Measurements from ENCODE around the gene INHBA.

Gene INHBA

DNA sequence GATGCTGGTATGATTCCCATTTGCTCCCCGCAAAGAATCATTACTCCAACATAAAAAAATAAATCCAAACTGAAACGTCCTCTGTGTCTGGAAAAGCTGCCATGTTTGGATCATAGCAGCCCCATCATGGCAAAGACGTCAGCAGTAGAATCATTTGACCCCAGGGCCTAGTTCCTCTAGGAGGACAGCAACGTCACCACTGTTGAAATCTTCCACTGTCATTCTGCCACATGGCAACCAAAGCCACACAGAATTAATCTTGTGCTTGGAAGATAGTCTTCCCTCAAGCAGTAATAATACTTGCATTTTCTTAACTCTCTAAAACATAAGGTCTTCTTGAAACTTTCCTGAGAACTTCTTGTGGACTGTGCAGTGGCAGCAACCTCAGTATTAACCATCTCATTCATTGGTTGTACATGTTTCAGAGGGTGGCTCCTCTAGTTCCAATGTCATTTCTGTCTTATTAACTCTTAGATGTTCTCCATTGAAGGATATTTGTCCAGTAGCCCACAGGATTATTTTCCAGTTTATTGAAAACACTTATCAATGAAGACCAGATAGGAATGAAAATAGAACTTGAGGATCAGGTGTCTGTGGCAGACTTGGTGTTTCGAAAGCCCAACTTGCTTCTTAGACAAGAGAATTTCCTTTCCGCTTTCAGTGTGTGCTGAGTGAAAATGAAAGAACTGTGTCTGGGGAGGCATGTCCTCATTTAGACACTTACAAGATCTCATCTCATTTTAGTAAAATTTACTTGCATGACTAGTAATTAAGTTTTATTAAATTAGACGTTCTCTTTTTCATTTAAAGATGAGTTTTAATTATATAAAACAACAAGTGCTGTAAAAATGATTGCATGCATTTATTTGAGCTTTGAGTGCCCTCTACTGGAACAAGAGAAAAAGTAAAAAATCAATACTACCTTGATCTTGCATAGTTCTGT is 28.9 kb upstream of the INHBA start:
- TF ChIP-seq, protein P1, sequence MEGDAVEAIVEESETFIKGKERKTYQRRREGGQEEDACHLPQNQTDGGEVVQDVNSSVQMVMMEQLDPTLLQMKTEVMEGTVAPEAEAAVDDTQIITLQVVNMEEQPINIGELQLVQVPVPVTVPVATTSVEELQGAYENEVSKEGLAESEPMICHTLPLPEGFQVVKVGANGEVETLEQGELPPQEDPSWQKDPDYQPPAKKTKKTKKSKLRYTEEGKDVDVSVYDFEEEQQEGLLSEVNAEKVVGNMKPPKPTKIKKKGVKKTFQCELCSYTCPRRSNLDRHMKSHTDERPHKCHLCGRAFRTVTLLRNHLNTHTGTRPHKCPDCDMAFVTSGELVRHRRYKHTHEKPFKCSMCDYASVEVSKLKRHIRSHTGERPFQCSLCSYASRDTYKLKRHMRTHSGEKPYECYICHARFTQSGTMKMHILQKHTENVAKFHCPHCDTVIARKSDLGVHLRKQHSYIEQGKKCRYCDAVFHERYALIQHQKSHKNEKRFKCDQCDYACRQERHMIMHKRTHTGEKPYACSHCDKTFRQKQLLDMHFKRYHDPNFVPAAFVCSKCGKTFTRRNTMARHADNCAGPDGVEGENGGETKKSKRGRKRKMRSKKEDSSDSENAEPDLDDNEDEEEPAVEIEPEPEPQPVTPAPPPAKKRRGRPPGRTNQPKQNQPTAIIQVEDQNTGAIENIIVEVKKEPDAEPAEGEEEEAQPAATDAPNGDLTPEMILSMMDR (IDR thresholded peaks at IDR 0.05; ENCODE audit: low read length) = peak; percentile 41
- TF ChIP-seq EZH2 (optimal IDR thresholded peaks at IDR 0.05; ENCODE audit: low read depth, low read length) = no peak
- no peaks in the 10 kb centered on the region for H3K9me3 ChIP-seq (replicated peaks; ENCODE audit: insufficient read depth, low read length)
- H3K9ac ChIP-seq (ENCODE audit: low read length) = no peak overlapping the region
- no peaks in the 10 kb centered on the region for H3K27me3 ChIP-seq (replicated peaks; ENCODE audit: insufficient read depth, low read length)
- peaks cover 15% of the 10 kb centered on the region for H3K4me1 ChIP-seq (ENCODE audit: low read length)
- no peak overlapping the region for H2AFZ ChIP-seq (ENCODE audit: low read length)
- DNase-seq = peak; percentile 86
- no peaks in the 10 kb centered on the region for H3K79me2 ChIP-seq (ENCODE audit: low read length)
- H3F3A ChIP-seq (ENCODE audit: insufficient read depth, low read length) = peaks cover 5% of the 10 kb centered on the region; the same call in 1 of the 2 replicates
- H3K4me3 ChIP-seq (ENCODE audit: low read length) = no peak overlapping the region
- H3K4me2 ChIP-seq (ENCODE audit: low read depth, low read length) = peak overlapping the region; percentile 58; the same call in 1 of the 2 replicates
- no peaks in the 10 kb centered on the region for H3K9me2 ChIP-seq (replicated peaks; ENCODE audit: insufficient read depth, low read length)
- H3K27ac ChIP-seq (ENCODE audit: low read length) = peak overlapping the region; percentile 52; the same call in 1 of the 2 replicates
- no peaks in the 10 kb centered on the region for H3K36me3 ChIP-seq (replicated peaks; ENCODE audit: insufficient read depth, low read length)
- no peaks in the 10 kb centered on the region for H4K20me1 ChIP-seq (ENCODE audit: insufficient read depth, low read length)

DNA sequence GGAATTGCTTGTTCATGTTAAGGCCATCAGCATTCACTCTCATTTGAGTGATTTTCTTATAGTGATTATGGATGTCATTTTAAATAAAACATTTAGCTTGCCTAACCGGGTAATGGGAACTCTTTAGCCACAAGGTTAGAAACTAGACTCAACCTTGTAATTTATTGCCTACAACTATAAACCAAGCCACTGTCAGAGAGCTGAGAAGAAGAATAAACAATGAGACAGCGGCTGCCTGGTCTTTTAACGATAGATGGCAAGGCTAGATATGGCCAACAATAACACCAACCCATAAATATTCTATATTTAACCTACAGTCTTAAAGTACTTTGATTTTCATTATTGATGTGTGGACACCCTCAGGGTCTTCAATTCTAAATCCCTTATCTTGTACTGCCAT is 27.8 kb upstream of the INHBA start:
- no peak overlapping the region for H2AFZ ChIP-seq (ENCODE audit: low read length)
- H3K9ac ChIP-seq (ENCODE audit: low read length) = no peak overlapping the region
- H3F3A ChIP-seq (ENCODE audit: insufficient read depth, low read length) = peaks cover 5% of the 10 kb centered on the region; the same call in 1 of the 2 replicates
- peaks cover 15% of the 10 kb centered on the region for H3K4me1 ChIP-seq (ENCODE audit: low read length)
- H3K4me2 ChIP-seq (ENCODE audit: low read depth, low read length) = no peak overlapping the region
- H3K9me3 ChIP-seq (replicated peaks; ENCODE audit: insufficient read depth, low read length) = no peaks in the 10 kb centered on the region
- TF ChIP-seq, protein P1 (IDR thresholded peaks at IDR 0.05; ENCODE audit: low read length) = no peak
- TF ChIP-seq EZH2 (optimal IDR thresholded peaks at IDR 0.05; ENCODE audit: low read depth, low read length) = no peak
- no peak for TF ChIP-seq EZH2phosphoT487 (IDR thresholded peaks at IDR 0.05; ENCODE audit: low read length)
- H3K4me3 ChIP-seq (ENCODE audit: low read length) = no peak overlapping the region
- no peak overlapping the region for H3K27ac ChIP-seq (ENCODE audit: low read length)
- H3K79me2 ChIP-seq (ENCODE audit: low read length) = no peaks in the 10 kb centered on the region
- H3K9me2 ChIP-seq (replicated peaks; ENCODE audit: insufficient read depth, low read length) = no peaks in the 10 kb centered on the region
- DNase-seq = no peak
- H3K27me3 ChIP-seq (replicated peaks; ENCODE audit: insufficient read depth, low read length) = no peaks in the 10 kb centered on the region
- no peaks in the 10 kb centered on the region for H3K36me3 ChIP-seq (replicated peaks; ENCODE audit: insufficient read depth, low read length)
- H4K20me1 ChIP-seq (ENCODE audit: insufficient read depth, low read length) = no peaks in the 10 kb centered on the region

DNA sequence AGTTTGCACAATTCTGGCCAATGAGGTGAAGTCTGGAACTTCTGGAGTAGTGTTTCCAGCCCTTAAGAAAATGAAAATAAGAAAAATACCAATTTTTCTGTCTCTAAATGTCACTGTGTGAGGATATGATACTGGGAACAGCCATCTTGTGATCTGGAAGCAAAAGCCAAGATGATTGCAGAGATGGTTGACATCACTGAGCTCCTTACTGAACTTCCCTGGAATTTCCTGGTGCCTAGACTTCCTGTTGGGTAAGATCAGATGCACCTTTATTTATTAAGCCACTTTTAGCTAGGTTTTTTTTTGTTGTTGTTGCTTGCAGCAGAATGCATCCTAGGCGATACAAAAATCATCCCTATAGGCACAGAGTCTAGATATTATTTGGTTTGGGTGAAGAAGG is 27.3 kb upstream of the INHBA start:
- Histone ChIP-seq H3K9ac (ENCODE audit: low read length) (no peak overlapping the region), H3F3A (ENCODE audit: insufficient read depth, low read length) (peaks cover 5% of the 10 kb centered on the region; the same call in 1 of the 2 replicates), H2AFZ (ENCODE audit: low read length) (no peak overlapping the region), H3K4me2 (ENCODE audit: low read depth, low read length) (no peak overlapping the region), H3K4me1 (ENCODE audit: low read length) (peaks cover 15% of the 10 kb centered on the region), H3K79me2 (ENCODE audit: low read length) (no peaks in the 10 kb centered on the region), H3K27me3 (replicated peaks; ENCODE audit: insufficient read depth, low read length) (no peaks in the 10 kb centered on the region), H3K4me3 (ENCODE audit: low read length) (no peak overlapping the region), H3K9me3 (replicated peaks; ENCODE audit: insufficient read depth, low read length) (no peaks in the 10 kb centered on the region), H3K9me2 (replicated peaks; ENCODE audit: insufficient read depth, low read length) (no peaks in the 10 kb centered on the region), H3K36me3 (replicated peaks; ENCODE audit: insufficient read depth, low read length) (no peaks in the 10 kb centered on the region), H4K20me1 (ENCODE audit: insufficient read depth, low read length) (no peaks in the 10 kb centered on the region), H3K27ac (ENCODE audit: low read length) (no peak overlapping the region)
- DNase-seq = no peak
- TF ChIP-seq EZH2 (optimal IDR thresholded peaks at IDR 0.05; ENCODE audit: low read depth, low read length) = no peak
- TF ChIP-seq, protein P1 (IDR thresholded peaks at IDR 0.05; ENCODE audit: low read length) = no peak
- TF ChIP-seq EZH2phosphoT487 (IDR thresholded peaks at IDR 0.05; ENCODE audit: low read length) = no peak
